ENCODE results near the gene STXBP6.

- TF ChIP-seq CTCF (IDR thresholded peaks at IDR 0.05) (no peak), POLR2A (IDR thresholded peaks at IDR 0.05) (no peak)
Observed at GRCh38 chr14:24809135-24809534, 240.8 kb downstream of the STXBP6 start.
